Omental fat pad (tissue), 4 donors: ENCODE results near the gene JAKMIP1. TPM values are rescaled to one million over a fixed set of nuclear protein-coding genes. Genes with fewer than 3 reads are reported as not detected.

Experiments used
- ATAC-seq: fragments of 150-250 bp; one replicate; pipeline ENCODE4 v1.9.1; 2016; ENCODE audit warnings: mild to moderate bottlenecking, moderate library complexity; ENCODE audit not compliant: low FRiP score
- DNase-seq: peaks from one replicate; pipeline ENCODE4 v3.0.0-alpha.2; 2019; ENCODE audit warnings: low spot score
- total RNA-seq, 4 donors: library from RNA; depleted of rRNA; stranded (reverse); fragments of >200 nt; gene quantifications; one replicate each; pipeline ENCODE4 v1.1.0, GENCODE V29; 2016
- TF ChIP-seq, protein P1 (sequence below), 3 donors: fragments of 450-650 bp; IDR thresholded peaks; one replicate each; pipeline ENCODE4 v1.5.1; 2016 to 2017; ENCODE audit warnings: antibody characterized with exemption in 3 of 3, mild to moderate bottlenecking in 3 of 3, moderate library complexity in 2 of 3

Gene JAKMIP1
- total RNA-seq, 4 donors from 2014 or later = 0.48 to 1.0 (median 0.63) TPM; not detected in 1

DNA sequence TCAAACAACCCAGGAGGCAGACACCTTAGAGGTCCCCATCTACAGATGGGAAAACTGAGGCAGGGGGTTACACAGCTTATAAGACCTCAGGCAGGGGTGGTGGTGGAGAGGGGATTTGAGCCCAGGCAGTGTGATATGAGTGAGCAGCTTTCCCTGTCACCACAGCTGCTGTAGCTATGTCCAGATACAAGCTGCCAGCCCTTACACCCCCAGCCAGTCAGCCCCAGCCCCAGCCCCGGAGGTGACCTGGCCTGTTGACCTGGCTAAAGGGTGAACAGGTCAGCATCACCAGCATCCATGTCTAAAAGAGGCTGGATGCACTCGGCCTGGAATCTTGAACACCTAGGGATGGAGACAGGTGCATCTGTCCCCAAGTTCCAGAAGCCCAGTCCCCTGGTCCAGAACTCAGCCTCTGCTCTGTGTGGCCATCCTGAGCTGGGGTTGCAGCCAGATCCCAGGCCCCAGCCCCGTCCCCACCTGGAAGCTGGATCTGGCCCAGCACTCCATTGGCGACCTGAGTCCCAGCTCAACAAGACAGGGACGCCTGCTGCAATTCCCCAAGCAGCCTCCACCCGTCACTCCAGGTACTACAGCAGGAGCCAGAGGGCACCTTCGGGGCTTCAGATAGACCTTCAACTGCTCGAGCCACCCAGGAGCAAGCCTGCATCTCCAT is 89.5 kb downstream of the JAKMIP1 start:
- TF ChIP-seq, protein P1, sequence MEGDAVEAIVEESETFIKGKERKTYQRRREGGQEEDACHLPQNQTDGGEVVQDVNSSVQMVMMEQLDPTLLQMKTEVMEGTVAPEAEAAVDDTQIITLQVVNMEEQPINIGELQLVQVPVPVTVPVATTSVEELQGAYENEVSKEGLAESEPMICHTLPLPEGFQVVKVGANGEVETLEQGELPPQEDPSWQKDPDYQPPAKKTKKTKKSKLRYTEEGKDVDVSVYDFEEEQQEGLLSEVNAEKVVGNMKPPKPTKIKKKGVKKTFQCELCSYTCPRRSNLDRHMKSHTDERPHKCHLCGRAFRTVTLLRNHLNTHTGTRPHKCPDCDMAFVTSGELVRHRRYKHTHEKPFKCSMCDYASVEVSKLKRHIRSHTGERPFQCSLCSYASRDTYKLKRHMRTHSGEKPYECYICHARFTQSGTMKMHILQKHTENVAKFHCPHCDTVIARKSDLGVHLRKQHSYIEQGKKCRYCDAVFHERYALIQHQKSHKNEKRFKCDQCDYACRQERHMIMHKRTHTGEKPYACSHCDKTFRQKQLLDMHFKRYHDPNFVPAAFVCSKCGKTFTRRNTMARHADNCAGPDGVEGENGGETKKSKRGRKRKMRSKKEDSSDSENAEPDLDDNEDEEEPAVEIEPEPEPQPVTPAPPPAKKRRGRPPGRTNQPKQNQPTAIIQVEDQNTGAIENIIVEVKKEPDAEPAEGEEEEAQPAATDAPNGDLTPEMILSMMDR (IDR thresholded peaks at IDR 0.05) = no peak
- ATAC-seq = no peak
- no peak for DNase-seq

DNA sequence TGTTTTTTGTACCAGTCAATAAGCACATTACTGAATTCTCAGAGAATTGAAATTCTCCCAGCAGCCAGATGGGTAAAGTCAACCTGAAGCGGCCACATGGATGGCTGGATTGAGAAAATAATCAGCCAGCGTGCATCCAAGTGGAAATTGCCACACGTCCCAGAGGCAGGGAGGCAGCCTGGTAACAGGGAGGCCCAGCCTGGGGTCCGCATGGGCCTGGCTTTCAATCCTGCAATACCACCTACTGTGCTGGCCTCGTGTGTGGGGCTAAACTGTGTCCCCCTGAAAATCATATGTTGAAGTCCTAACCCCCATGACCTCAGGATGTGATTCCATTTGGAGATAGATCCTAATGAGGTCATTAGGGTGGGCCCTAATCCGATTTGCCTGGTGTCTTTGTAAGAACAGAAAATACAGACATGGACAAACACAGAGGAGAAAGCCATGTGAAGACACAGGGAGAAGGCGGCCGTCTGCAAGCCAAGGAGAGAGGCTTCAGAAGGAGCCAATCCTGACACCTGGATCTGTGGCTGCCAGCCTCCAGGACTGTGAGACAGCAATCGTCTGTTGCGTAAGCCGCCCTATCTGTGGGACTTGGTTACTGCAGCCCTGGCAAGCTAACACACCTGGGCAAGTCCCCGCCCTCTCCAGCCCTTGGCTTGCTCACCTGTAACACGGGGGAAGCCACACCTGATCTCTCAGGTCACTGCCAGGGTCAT is 90.3 kb downstream of the JAKMIP1 start:
- DNase-seq (no peak), ATAC-seq (no peak)
- TF ChIP-seq, protein P1 (IDR thresholded peaks at IDR 0.05) = no peak

DNA sequence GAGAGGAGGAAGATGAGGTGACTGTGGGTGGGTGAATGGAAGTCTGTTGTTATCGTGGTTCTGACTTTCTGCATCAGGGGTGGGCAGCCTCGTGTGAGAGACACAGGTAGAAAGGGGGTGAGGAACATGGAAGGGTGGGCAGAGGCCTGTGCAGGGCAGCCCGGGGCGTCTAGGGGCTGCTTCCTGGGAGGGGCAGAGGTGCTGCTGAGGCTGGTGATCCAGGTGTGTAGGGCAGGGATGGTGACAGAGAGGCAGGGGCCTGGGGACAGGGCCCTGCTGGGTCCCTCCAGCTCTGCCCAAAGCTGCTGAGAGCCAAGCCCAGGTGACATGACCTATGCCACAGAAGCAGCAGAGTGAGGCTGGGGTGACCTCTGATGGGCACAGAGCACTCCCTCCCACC is 92.5 kb downstream of the JAKMIP1 start:
- no peak for ATAC-seq
- DNase-seq = no peak
- TF ChIP-seq, protein P1 (IDR thresholded peaks at IDR 0.05) = no peak

DNA sequence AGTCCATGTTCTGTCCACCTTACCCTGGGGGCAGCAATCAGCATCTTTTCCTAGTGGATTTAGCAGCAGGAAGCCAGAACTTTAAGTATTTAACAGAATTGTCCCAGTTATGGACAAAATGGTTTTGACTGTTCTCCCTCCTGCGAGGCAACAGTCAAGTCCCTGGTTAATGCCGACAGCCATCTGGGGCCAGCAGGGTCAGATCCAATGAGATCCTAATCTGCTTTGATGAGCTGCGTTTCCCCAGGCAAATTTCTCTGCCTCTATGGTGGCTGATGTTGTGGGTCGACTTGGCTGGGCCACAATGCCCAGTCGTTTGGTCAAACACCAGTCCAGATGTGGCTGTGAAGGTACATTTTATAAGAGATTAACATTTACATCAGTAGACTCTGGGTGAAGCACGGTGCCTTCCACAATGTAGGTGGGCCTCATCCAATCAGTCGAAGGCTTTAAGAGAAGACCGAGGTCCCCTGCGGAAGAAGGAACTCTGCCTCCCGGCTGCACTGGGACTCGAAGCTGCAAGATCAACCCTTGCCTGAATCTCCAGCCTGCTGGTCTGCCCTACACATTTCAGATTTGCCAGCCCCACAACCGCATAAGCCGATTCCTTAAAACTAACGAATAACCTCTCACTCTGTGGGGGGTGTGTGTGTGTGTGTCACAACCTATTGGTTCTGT is 93.1 kb downstream of the JAKMIP1 start:
- ATAC-seq = no peak
- DNase-seq = no peak
- TF ChIP-seq, protein P1 (IDR thresholded peaks at IDR 0.05) = no peak

DNA sequence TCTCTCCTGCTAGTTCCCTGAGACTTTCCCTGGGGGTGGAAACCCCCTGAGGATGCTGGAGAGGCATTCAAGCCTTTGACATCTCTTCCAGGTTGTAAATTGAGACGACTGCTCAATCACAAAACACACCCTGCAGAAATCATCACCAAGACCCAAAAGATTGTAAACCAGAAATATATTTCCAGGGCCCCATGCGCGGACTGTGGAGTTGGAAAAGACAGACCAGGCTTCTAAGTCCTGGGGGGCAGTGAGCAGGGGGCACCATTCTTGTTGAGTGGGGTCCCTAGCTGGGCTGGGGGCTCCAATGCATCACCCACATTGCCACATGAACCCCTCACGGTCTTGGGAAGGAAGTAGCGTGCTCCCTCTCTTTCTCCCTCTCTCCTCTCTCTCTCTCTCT is 94.2 kb downstream of the JAKMIP1 start:
- TF ChIP-seq, protein P1 (IDR thresholded peaks at IDR 0.05) = no peak
- ATAC-seq = no peak
- DNase-seq = no peak

DNA sequence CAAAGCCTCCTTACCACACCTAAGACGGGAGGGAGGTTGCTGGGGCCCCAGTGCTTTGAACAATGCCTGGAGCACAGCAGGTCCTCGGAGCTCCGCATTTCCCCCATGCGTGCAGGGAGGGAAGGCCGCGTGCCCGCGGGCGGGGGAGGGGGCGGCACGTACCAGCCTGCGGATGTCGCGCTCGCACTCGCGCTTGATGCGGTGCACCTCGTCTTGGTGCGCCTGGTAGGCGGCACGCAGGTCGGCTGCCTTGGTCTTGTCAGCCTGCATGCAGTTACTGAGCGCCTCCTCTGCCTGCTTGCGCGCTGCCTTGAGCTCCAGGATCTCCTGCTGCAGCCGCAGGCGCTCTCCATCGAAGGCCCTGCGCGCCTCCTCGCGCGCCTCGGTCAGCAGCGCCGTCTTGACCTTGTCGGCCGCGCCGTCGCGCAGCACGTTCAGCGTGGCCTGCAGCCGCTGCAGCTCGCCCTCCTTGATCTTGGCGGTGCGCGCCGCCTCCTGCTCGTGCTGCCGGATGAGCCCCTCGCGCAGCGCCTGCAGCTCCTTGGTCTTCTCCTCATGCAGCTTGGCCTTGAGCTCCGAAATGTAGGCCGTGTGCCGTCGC is 94.9 kb downstream of the JAKMIP1 start:
- TF ChIP-seq, protein P1 (IDR thresholded peaks at IDR 0.05) = no peak
- ATAC-seq (no peak), DNase-seq (no peak)
